A549 (cell line): ENCODE measurements around the gene ANTXR1. TPM values are rescaled to one million over a fixed set of nuclear protein-coding genes. Genes with fewer than 3 reads are reported as not detected.
A peak's percentile ranks its signal among the peaks of the same experiment; 100 is the strongest.

Experiments
- ATOH8 ChIP-seq: fragments of 250-450 bp; sonication (Bioruptor Pico); IDR thresholded peaks from 2 replicates; pipeline ENCODE4 v1.5.0; 2020; ENCODE audit warnings: low read depth, mild to moderate bottlenecking, moderate library complexity
- BHLHE40 ChIP-seq: IDR thresholded peaks from 2 replicates; pipeline ENCODE4 v1.6.1; 2012; ENCODE audit warnings: low read depth, low read length, inconsistent platforms
- CBX8 ChIP-seq: fragments of 200-600 bp; sonication (generic); IDR thresholded peaks from 2 replicates; pipeline ENCODE4 v1.6.1; 2016
- CEBPB ChIP-seq, 2 experiments: fragments of >200 bp in 1 of 2; sonication (Bioruptor Twin) in 1 of 2; formaldehyde crosslinking in 1 of 2; IDR thresholded peaks; 2 replicates each; pipeline ENCODE4 v1.6.1; 2012 to 2016
- CHD4 ChIP-seq: fragments of 200-600 bp; sonication (generic); IDR thresholded peaks from 2 replicates; pipeline ENCODE4 v1.6.1; 2016; ENCODE audit warnings: antibody characterized with exemption, mild to moderate bottlenecking, borderline replicate concordance
- EHF ChIP-seq: fragments of 250-450 bp; sonication (Bioruptor Pico); IDR thresholded peaks from 2 replicates; pipeline ENCODE4 v1.5.0; 2020; ENCODE audit warnings: mild to moderate bottlenecking
- EHMT2 ChIP-seq: fragments of 200-600 bp; sonication (generic); IDR thresholded peaks from 2 replicates; pipeline ENCODE4 v1.6.1; 2016; ENCODE audit warnings: antibody characterized with exemption, low read depth, mild to moderate bottlenecking, moderate library complexity
- EP300 ChIP-seq, 2 experiments: fragments of >200 bp; sonication (Bioruptor Twin); formaldehyde crosslinking; IDR thresholded peaks; 2 replicates in 1 of 2; 3 replicates in 1 of 2; pipeline ENCODE4 v1.6.1; 2016 to 2017
- ESRRA ChIP-seq: fragments of 150-350 bp; IDR thresholded peaks from 2 replicates; pipeline ENCODE4 v1.6.1; 2014; ENCODE audit warnings: mild to moderate bottlenecking, low read length, borderline replicate concordance
- FOSB ChIP-seq: fragments of 250-450 bp; sonication (Bioruptor Pico); IDR thresholded peaks from 2 replicates; pipeline ENCODE4 v1.5.0; 2020; ENCODE audit warnings: mild to moderate bottlenecking, moderate library complexity
- FOSL2 ChIP-seq, 2 experiments: fragments of 450-650 bp in 1 of 2; fragments of >200 bp in 1 of 2; sonication (Bioruptor Twin) in 1 of 2; formaldehyde crosslinking; IDR thresholded peaks; 2 replicates each; pipeline versions ENCODE4 v1.5.0 to v1.6.1; 2016 to 2020; ENCODE audit warnings: mild to moderate bottlenecking in 1 of 2, moderate library complexity in 1 of 2
- FOXS1 ChIP-seq: fragments of 250-450 bp; sonication (Bioruptor Pico); IDR thresholded peaks from 2 replicates; pipeline ENCODE4 v1.5.0; 2020; ENCODE audit warnings: mild to moderate bottlenecking, moderate library complexity
- GATA3 ChIP-seq: IDR thresholded peaks from 2 replicates; pipeline ENCODE4 v1.6.1; 2012; ENCODE audit warnings: borderline replicate concordance
- HEYL ChIP-seq: fragments of 250-450 bp; sonication (Bioruptor Pico); IDR thresholded peaks from 2 replicates; pipeline ENCODE4 v1.8.0; 2021; ENCODE audit warnings: mild to moderate bottlenecking, moderate library complexity
- HMGXB4 ChIP-seq: fragments of 250-450 bp; sonication (Bioruptor Pico); IDR thresholded peaks from 2 replicates; pipeline ENCODE4 v1.5.0; 2021; ENCODE audit warnings: mild to moderate bottlenecking, moderate library complexity, borderline replicate concordance
- HOXB13 ChIP-seq: fragments of 250-450 bp; sonication (Bioruptor Pico); IDR thresholded peaks from 2 replicates; pipeline ENCODE4 v1.5.0; 2020; ENCODE audit warnings: low read depth, mild to moderate bottlenecking, moderate library complexity
- HOXB5 ChIP-seq: fragments of 250-450 bp; sonication (Bioruptor Pico); IDR thresholded peaks from 2 replicates; pipeline ENCODE4 v1.5.0; 2020; ENCODE audit warnings: mild to moderate bottlenecking, moderate library complexity
- KDM1A ChIP-seq: fragments of 200-600 bp; sonication (generic); IDR thresholded peaks from 2 replicates; pipeline ENCODE4 v1.6.1; 2016; ENCODE audit warnings: low read depth, mild to moderate bottlenecking
- MAZ ChIP-seq: fragments of 150-350 bp; IDR thresholded peaks from 2 replicates; pipeline ENCODE4 v1.6.1; 2014; ENCODE audit warnings: antibody characterized with exemption, low read depth, low read length, borderline replicate concordance
- MYC ChIP-seq: IDR thresholded peaks from 2 replicates; pipeline ENCODE4 v1.6.1; 2012; ENCODE audit warnings: mild to moderate bottlenecking, inconsistent platforms, low read length, improper control_type of control experiment, borderline replicate concordance
- NFE2L2 ChIP-seq: fragments of 150-350 bp; conservative IDR thresholded peaks from 2 replicates; pipeline ENCODE4 v1.6.1; 2014; ENCODE audit warnings: low read length
- NPAS2 ChIP-seq: fragments of 250-450 bp; sonication (Bioruptor Pico); IDR thresholded peaks from 2 replicates; pipeline ENCODE4 v1.8.0; 2022; ENCODE audit warnings: mild to moderate bottlenecking, moderate library complexity, borderline replicate concordance
- NR3C1 ChIP-seq: fragments of >200 bp; sonication (Bioruptor Twin); formaldehyde crosslinking; IDR thresholded peaks from 3 replicates; pipeline ENCODE4 v1.6.1; 2017
- PHF8 ChIP-seq: fragments of 200-600 bp; sonication (generic); IDR thresholded peaks from 2 replicates; pipeline ENCODE4 v1.6.1; 2016; ENCODE audit warnings: low read depth, mild to moderate bottlenecking, antibody characterized with exemption, moderate library complexity, borderline replicate concordance
- POLR2A ChIP-seq: IDR thresholded peaks from 2 replicates; pipeline ENCODE4 v1.6.1; 2012; ENCODE audit warnings: mild to moderate bottlenecking, low read length
- RAD21 ChIP-seq, 2 experiments: fragments of >200 bp in 1 of 2; sonication (Bioruptor Twin) in 1 of 2; formaldehyde crosslinking in 1 of 2; IDR thresholded peaks in 1 of 2; conservative IDR thresholded peaks in 1 of 2; 2 replicates in 1 of 2; 3 replicates in 1 of 2; pipeline ENCODE4 v1.6.1; 2012 to 2018; ENCODE audit warnings: inconsistent platforms in 1 of 2
- RCOR1 ChIP-seq: fragments of 150-350 bp; IDR thresholded peaks from 2 replicates; pipeline ENCODE4 v1.6.1; 2014; ENCODE audit warnings: antibody characterized with exemption, low read length, low read depth
- RFX5 ChIP-seq: fragments of 450-650 bp; IDR thresholded peaks from 2 replicates; pipeline ENCODE4 v1.7.1; 2014; ENCODE audit warnings: antibody characterized with exemption, mild to moderate bottlenecking, moderate library complexity
- RNF2 ChIP-seq: fragments of 200-600 bp; sonication (generic); IDR thresholded peaks from 2 replicates; pipeline ENCODE4 v1.6.1; 2016; ENCODE audit warnings: low read depth, mild to moderate bottlenecking, antibody characterized with exemption, moderate library complexity, borderline replicate concordance
- SREBF2 ChIP-seq: fragments of 450-650 bp; IDR thresholded peaks from 2 replicates; pipeline ENCODE4 v1.6.1; 2014; ENCODE audit warnings: mild to moderate bottlenecking, moderate library complexity
- TP53 ChIP-seq: fragments of 250-450 bp; sonication (Bioruptor Pico); IDR thresholded peaks from 2 replicates; pipeline ENCODE4 v1.5.0; 2021; ENCODE audit warnings: mild to moderate bottlenecking, moderate library complexity
- ZC3H11A ChIP-seq: fragments of 450-650 bp; IDR thresholded peaks from 2 replicates; pipeline ENCODE4 v1.6.1; 2014; ENCODE audit warnings: antibody characterized with exemption, mild to moderate bottlenecking
- polyA plus RNA-seq, 4 experiments: library from polyadenylated mRNA; depleted of rRNA in 3 of 4; stranded (reverse); fragments of >200 nt; fragmentation: RNase III in 1 of 4; extraction: RNeasy Plus Mini Kit Qiagen cat#74134 plus additional on column Dnase treatment in 1 of 4; gene quantifications; 2 replicates in 3 of 4; 3 replicates in 1 of 4; pipeline ENCODE4 v1.2.3, GENCODE V29; 2011 to 2017
- TF ChIP-seq, protein P1 (sequence below): fragments of >200 bp; sonication (Bioruptor Twin); formaldehyde crosslinking; IDR thresholded peaks from 2 replicates; pipeline ENCODE4 v1.6.1; 2016
- TF ChIP-seq, protein P2 (sequence below): IDR thresholded peaks from 2 replicates; pipeline ENCODE4 v1.6.1; 2012; ENCODE audit warnings: low read depth, borderline replicate concordance
- TF ChIP-seq, protein P3 (sequence below): fragments of >200 bp; sonication (Bioruptor Twin); formaldehyde crosslinking; IDR thresholded peaks from 3 replicates; pipeline ENCODE4 v1.6.1; 2016
- TF ChIP-seq, protein P4 (sequence below): fragments of >200 bp; sonication (Bioruptor Twin); formaldehyde crosslinking; IDR thresholded peaks from 3 replicates; pipeline ENCODE4 v1.5.1; 2016

Gene ANTXR1
- polyA plus RNA-seq, 2 of the 4 experiments (the other 2 are of a cell fraction) = 161 to 194 TPM

GRCh38 chr2:68971591-68972231 is 41.3 kb upstream of the ANTXR1 start (continued):
- TF ChIP-seq CHD4 (no peak), FOSL2 (IDR thresholded peaks at IDR 0.05) (peak; percentile 84), FOSL2 (CRISPR knock-in tag; IDR thresholded peaks at IDR 0.05) (peak; percentile 95), FOXS1 (CRISPR knock-in tag) (peak; percentile 17; the same call in 1 of the 2 replicates), HOXB5 (CRISPR knock-in tag) (peak; percentile 74), TP53 (CRISPR knock-in tag) (no peak), EP300 (IDR thresholded peaks at IDR 0.05) (peak; percentile 95 to 98), BHLHE40 (no peak), EHMT2 (no peak), GATA3 (peak; percentile 99), EHF (CRISPR knock-in tag) (no peak), ATOH8 (peak; percentile 92; the same call in 1 of the 2 replicates), NPAS2 (CRISPR knock-in tag) (no peak), PHF8 (no peak), KDM1A (no peak), NFE2L2 (no peak; the same call in 1 of the 2 replicates), FOSB (CRISPR knock-in tag) (no peak), SREBF2 (no peak), ESRRA (no peak), MAZ (no peak), RFX5 (no peak), HEYL (CRISPR knock-in tag) (no peak), ZC3H11A (no peak), CEBPB (IDR thresholded peaks at IDR 0.05) (peak; percentile 40 to 90; a peak in 3 of 4 replicates), POLR2A (no peak), RAD21 (conservative IDR thresholded peaks at IDR 0.05 in 1 of 2, IDR thresholded peaks at IDR 0.05 in 1 of 2) (peak; percentile 14 to 31; a peak in 3 of 5 replicates), NR3C1 (no peak), RNF2 (no peak), RCOR1 (no peak), CBX8 (no peak), MYC (no peak), HOXB13 (CRISPR knock-in tag) (no peak; the same call in 1 of the 2 replicates), HMGXB4 (no peak)
- TF ChIP-seq, protein P1, sequence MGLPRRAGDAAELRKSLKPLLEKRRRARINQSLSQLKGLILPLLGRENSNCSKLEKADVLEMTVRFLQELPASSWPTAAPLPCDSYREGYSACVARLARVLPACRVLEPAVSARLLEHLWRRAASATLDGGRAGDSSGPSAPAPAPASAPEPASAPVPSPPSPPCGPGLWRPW = no peak; the same call in 1 of the 2 replicates
- TF ChIP-seq, protein P2, sequence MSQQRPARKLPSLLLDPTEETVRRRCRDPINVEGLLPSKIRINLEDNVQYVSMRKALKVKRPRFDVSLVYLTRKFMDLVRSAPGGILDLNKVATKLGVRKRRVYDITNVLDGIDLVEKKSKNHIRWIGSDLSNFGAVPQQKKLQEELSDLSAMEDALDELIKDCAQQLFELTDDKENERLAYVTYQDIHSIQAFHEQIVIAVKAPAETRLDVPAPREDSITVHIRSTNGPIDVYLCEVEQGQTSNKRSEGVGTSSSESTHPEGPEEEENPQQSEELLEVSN = no peak
- TF ChIP-seq, protein P3, sequence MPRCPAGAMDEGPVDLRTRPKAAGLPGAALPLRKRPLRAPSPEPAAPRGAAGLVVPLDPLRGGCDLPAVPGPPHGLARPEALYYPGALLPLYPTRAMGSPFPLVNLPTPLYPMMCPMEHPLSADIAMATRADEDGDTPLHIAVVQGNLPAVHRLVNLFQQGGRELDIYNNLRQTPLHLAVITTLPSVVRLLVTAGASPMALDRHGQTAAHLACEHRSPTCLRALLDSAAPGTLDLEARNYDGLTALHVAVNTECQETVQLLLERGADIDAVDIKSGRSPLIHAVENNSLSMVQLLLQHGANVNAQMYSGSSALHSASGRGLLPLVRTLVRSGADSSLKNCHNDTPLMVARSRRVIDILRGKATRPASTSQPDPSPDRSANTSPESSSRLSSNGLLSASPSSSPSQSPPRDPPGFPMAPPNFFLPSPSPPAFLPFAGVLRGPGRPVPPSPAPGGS = peak; percentile 83; the same call in 2 of the 3 replicates
- TF ChIP-seq, protein P4, sequence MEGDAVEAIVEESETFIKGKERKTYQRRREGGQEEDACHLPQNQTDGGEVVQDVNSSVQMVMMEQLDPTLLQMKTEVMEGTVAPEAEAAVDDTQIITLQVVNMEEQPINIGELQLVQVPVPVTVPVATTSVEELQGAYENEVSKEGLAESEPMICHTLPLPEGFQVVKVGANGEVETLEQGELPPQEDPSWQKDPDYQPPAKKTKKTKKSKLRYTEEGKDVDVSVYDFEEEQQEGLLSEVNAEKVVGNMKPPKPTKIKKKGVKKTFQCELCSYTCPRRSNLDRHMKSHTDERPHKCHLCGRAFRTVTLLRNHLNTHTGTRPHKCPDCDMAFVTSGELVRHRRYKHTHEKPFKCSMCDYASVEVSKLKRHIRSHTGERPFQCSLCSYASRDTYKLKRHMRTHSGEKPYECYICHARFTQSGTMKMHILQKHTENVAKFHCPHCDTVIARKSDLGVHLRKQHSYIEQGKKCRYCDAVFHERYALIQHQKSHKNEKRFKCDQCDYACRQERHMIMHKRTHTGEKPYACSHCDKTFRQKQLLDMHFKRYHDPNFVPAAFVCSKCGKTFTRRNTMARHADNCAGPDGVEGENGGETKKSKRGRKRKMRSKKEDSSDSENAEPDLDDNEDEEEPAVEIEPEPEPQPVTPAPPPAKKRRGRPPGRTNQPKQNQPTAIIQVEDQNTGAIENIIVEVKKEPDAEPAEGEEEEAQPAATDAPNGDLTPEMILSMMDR = no peak
